Activated CD4-positive, alpha-beta T cell treated with anti-CD3 and anti-CD28 coated beads for 36 hours (primary cell): ENCODE data around the gene TULP1. TPM values are rescaled to one million over a fixed set of nuclear protein-coding genes. Genes with fewer than 3 reads are reported as not detected.

ENCODE experiments used
- ATAC-seq: fragments of 200-7000 bp; cut with Tn5 transposase; one replicate; pipeline ENCODE4 v1.10.0; 2021; ENCODE audit warnings: mild to moderate bottlenecking, moderate library complexity
- CTCF ChIA-PET: fragments of 350-600 bp; sonication (Branson Sonifier 250); formaldehyde crosslinking; loops from one replicate; lab custom pipeline; 2021; ENCODE audit warnings: antibody characterized with exemption; lab: Charles Lee
- POLR2A ChIA-PET: fragments of 350-600 bp; sonication (Branson Sonifier 250); formaldehyde crosslinking; loops from one replicate; lab custom pipeline; 2021; ENCODE audit warnings: antibody characterized with exemption, inconsistent platforms; lab: Charles Lee
- DNase-seq: peaks from one replicate; pipeline ENCODE4 v3.0.0-alpha.2; 2020
- H3K27ac Mint-ChIP-seq: one replicate; pipeline ENCODE4 v1.8.0; 2021; ENCODE audit warnings: mixed read lengths
- H3K27me3 Mint-ChIP-seq: one replicate; pipeline ENCODE4 v1.8.0; 2021; ENCODE audit warnings: mixed read lengths
- H3K36me3 Mint-ChIP-seq: one replicate; pipeline ENCODE4 v1.8.0; 2021; ENCODE audit warnings: low read depth, mixed read lengths
- H3K4me1 Mint-ChIP-seq: one replicate; pipeline ENCODE4 v1.8.0; 2021; ENCODE audit warnings: mixed read lengths
- H3K4me3 Mint-ChIP-seq: one replicate; pipeline ENCODE4 v1.8.0; 2021; ENCODE audit warnings: mild to moderate bottlenecking, moderate library complexity, mixed read lengths
- H3K9me3 Mint-ChIP-seq: one replicate; pipeline ENCODE4 v1.8.0; 2021; ENCODE audit warnings: low read depth, mixed read lengths
- intact Hi-C, 2 experiments: fragments of 100-400 bp; cut with DNase I in 1 of 2; cut with micrococcal nuclease in 1 of 2; formaldehyde crosslinking; loops; one replicate each; pipeline versions ENCODE4 v1.14.2 to v1.15.1; 2022 to 2024; cut with DNase I, micrococcal nuclease
- total RNA-seq, 2 experiments: library from RNA; stranded (reverse); gene quantifications; one replicate each; pipeline ENCODE4 v1.2.3, GENCODE V29; 2021

TULP1 gene
- total RNA-seq, 2 experiments from 2014 or later = not detected

GRCh38 chr6:35489995-35490791 lies 22.5 kb downstream of the TULP1 start:
- CTCF ChIA-PET = interaction anchor here (0.5 to 1.9 kb wide), 4 partner anchors 16 to 166 kb away, joined by 3 to 6 read pairs (median 4); no protein-coding TSS in a partner anchor
- DNase-seq = no peak
- no peak overlapping the region for H3K27ac Mint-ChIP-seq
- no peak overlapping the region for H3K4me3 Mint-ChIP-seq
- no peaks in the 10 kb centered on the region for H3K27me3 Mint-ChIP-seq
- intact Hi-C loops = no loop called here
- ATAC-seq = no peak
- no peaks in the 10 kb centered on the region for H3K36me3 Mint-ChIP-seq
- H3K9me3 Mint-ChIP-seq = no peaks in the 10 kb centered on the region
- peaks cover 10% of the 10 kb centered on the region for H3K4me1 Mint-ChIP-seq
- POLR2A ChIA-PET = no interaction called here

DNA sequence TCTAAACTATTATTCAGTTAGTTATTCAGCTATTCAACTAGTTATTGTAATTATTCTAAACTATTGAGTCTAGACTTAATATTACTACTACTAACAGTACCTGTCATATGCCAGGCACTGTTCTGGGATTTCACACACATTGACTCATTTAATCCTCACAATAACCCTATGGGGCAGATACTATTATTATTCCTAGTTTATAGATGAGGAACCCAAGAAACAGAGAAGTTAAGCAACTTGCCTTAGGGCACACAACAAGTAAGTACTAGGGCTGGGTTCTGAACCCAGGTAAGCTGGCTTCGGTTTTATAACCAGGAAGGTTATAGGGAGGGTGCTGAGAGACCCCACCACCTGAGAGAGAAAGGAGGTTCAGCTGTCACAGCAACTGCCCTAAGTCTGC lies 23.6 kb downstream of the TULP1 start:
- DNase-seq = no peak
- ChIA-PET CTCF (interaction anchor here (1.0 to 1.9 kb wide), 2 partner anchors 17 to 71 kb away, joined by 3 to 4 read pairs; no protein-coding TSS in a partner anchor), POLR2A (no interaction called here)
- no peaks in the 10 kb centered on the region for H3K36me3 Mint-ChIP-seq
- no peak for ATAC-seq
- H3K9me3 Mint-ChIP-seq = no peaks in the 10 kb centered on the region
- no peak overlapping the region for H3K27ac Mint-ChIP-seq
- intact Hi-C loops = no loop called here
- H3K27me3 Mint-ChIP-seq = no peaks in the 10 kb centered on the region
- H3K4me1 Mint-ChIP-seq = peaks cover 9% of the 10 kb centered on the region
- no peak overlapping the region for H3K4me3 Mint-ChIP-seq

- intact Hi-C loops = no loop called here
- ChIA-PET POLR2A (no interaction called here), CTCF (interaction anchor here (1.0 kb wide), 1 partner anchor 70 kb away, joined by 3 read pairs; no protein-coding TSS in a partner anchor)
- Mint-ChIP-seq H3K27ac (no peak overlapping the region), H3K4me3 (no peak overlapping the region), H3K27me3 (no peaks in the 10 kb centered on the region), H3K9me3 (no peaks in the 10 kb centered on the region), H3K36me3 (no peaks in the 10 kb centered on the region), H3K4me1 (peaks cover 6% of the 10 kb centered on the region)
- ATAC-seq = no peak
- DNase-seq = no peak
Measured at GRCh38 chr6:35488517-35488862, 24.2 kb downstream of the TULP1 start.

GRCh38 chr6:35487658-35488516 lies 24.8 kb downstream of the TULP1 start:
- no peaks in the 10 kb centered on the region for H3K27me3 Mint-ChIP-seq
- ATAC-seq = peak; percentile 36

DNA sequence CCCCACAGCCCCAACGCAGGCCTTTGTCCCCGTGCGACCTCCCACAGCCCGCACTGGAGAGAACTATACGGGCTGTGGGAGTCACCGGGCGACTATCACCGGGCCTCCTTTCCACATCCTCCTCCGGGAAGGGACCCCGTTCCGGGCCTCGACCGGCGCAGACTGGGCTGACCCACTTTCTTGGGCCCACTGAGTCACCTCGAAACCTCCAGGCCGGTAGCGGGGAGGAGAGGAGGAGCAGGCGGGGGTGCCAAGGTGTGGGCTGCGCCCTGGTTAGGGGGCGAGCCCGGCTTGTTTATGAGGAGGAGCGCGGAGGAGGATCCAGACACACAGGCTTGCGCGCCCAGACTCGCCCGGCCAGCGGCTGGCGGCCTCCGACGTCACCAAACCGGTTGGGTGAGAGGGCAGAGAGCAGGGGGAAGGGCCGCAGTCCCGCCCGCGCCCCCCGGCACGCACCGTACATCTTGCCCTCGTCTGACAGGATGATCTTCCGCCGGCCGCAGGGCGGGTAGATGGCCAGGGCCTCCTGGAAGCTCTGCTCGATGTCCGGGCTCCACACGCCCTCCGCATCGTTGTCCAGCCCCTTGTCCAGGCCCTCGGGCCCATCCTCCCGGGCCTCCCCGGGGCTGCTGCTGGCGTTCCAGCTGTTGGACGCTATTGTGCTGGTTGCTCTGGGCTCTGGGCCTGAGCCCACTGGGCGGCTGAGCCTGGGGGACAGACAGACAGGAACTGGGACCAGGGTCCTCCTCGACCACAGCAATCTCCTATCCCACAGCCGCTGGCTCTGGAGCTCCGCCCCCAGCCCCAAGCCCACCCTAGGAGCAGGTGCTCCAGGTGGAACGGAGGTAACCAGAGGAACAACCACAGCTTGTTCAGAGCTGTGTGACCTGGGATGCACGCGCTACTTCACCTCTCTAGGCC lies 26.4 kb downstream of the TULP1 start:
- H3K4me3 Mint-ChIP-seq = no peak overlapping the region
- POLR2A ChIA-PET = interaction anchor here (1.0 kb wide), 1 partner anchor 15 kb away, joined by 3 read pairs; no protein-coding TSS in a partner anchor
- CTCF ChIA-PET = no interaction called here
- intact Hi-C loops = no loop called here
- H3K36me3 Mint-ChIP-seq = no peaks in the 10 kb centered on the region
- no peaks in the 10 kb centered on the region for H3K9me3 Mint-ChIP-seq
- no peak overlapping the region for H3K27ac Mint-ChIP-seq
- DNase-seq (no peak), ATAC-seq (no peak)
- H3K27me3 Mint-ChIP-seq = no peaks in the 10 kb centered on the region
- peaks cover 6% of the 10 kb centered on the region for H3K4me1 Mint-ChIP-seq

More at GRCh38 chr6:35487658-35488516, 24.8 kb downstream of the TULP1 start:
- intact Hi-C loops = no loop called here
- Mint-ChIP-seq H3K27ac (no peak overlapping the region), H3K36me3 (no peaks in the 10 kb centered on the region), H3K4me1 (peaks cover 6% of the 10 kb centered on the region), H3K9me3 (no peaks in the 10 kb centered on the region), H3K4me3 (no peak overlapping the region)
- CTCF ChIA-PET = interaction anchor here (0.5 kb wide), 1 partner anchor 146 kb away, joined by 3 read pairs; no protein-coding TSS in a partner anchor
- POLR2A ChIA-PET = no interaction called here
- DNase-seq = no peak

DNA sequence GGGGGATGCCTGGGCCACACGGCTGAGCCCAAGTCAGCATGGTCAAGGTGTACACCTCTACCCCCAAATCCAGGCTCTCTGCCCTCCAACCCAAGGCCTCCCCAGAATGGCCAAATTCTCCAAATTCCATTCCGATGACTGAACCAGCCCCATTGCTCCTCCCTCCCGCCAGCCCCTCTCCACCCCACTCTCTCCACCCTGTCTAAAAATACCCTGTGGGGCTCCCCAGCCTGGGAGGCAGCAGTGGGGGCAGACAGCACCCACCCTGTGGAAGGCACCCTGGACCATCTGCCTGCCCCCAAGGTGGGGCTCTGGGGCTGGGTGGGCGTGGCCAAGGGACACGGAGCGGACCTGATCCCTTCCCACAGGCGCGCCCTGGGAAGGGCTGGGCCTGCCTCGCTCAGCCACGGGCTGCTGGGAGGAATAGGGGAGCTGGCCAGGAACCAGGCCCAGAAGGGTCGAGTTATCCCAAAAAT lies 27.3 kb downstream of the TULP1 start:
- POLR2A ChIA-PET = no interaction called here
- DNase-seq (no peak), ATAC-seq (no peak)
- Mint-ChIP-seq H3K36me3 (no peaks in the 10 kb centered on the region), H3K9me3 (no peaks in the 10 kb centered on the region), H3K4me1 (peaks cover 6% of the 10 kb centered on the region), H3K27me3 (no peaks in the 10 kb centered on the region), H3K4me3 (no peak overlapping the region), H3K27ac (no peak overlapping the region)
- intact Hi-C loops = no loop called here
- CTCF ChIA-PET = no interaction called here

DNA sequence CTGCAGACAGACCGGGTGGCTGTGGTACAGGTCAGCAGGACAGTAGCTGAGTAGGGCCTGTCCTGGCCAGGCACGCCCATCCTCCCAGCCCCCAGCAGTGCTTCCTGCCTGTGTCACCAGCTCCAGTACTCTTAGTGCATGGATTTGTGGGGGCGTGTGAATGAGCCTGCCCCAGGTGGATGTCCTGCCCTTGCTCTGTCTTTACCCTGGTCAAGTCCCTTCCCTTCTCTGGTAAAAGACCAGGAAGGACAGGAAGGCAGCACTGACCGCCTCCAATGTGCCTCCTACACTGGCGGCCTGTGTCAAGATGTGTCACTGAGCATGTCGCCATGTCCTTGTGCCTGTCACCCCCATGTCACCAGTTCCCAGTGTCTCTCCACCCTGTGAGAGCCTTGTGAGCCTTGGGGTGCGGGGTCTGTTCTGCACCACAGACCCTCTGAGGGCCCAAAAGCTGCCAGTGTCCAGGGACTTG lies 27.7 kb downstream of the TULP1 start:
- Mint-ChIP-seq H3K4me3 (no peak overlapping the region), H3K9me3 (no peaks in the 10 kb centered on the region), H3K4me1 (peaks cover 6% of the 10 kb centered on the region), H3K36me3 (no peaks in the 10 kb centered on the region), H3K27me3 (no peaks in the 10 kb centered on the region), H3K27ac (no peak overlapping the region)
- ATAC-seq (no peak), DNase-seq (no peak)
- ChIA-PET POLR2A (interaction anchor here (0.8 kb wide), 1 partner anchor 11 kb away, joined by 4 read pairs; no protein-coding TSS in a partner anchor), CTCF (no interaction called here)
- intact Hi-C loops = no loop called here

DNA sequence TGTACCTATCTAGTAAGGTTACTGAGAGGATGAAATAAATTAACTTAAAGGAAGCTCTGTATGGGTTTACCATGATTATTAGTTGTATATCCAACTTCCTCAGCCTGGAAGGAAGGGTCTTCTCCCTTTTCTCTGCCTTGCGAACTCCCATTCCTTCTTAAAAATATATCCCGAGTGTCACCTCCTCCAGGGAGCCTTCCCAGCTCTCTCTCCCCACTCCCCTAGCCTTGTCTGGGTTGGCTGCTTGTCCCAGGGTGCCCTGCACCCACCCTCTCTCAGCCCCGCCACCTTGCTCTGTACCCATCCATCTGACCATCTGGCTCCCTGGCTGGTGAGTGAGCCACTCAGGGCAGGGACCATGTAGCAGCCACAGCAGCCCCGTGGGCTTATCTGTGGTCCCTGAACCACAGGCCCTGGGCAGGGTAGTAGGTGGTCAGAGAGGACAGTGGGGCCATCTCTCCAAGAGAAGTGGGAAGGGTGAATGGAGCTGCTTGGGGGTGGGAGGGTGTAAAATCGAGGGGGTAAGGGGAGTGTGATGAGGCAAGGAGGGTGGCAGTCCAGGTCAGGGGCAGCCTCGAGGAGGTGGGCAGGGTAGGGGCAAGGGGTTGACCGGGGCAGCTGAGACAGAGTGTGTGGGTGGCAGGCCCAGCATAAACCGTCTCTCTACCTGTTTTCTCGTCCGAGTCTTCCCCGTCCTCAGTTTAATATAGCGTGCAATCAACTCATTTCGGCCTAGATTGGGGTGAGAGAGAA lies 28.6 kb downstream of the TULP1 start:
- ATAC-seq = no peak
- Mint-ChIP-seq H3K4me1 (peaks cover 6% of the 10 kb centered on the region), H3K9me3 (no peaks in the 10 kb centered on the region), H3K4me3 (no peak overlapping the region), H3K36me3 (no peaks in the 10 kb centered on the region), H3K27ac (no peak overlapping the region), H3K27me3 (no peaks in the 10 kb centered on the region)
- DNase-seq = no peak
- CTCF ChIA-PET = interaction anchor here (0.6 to 0.7 kb wide), 2 partner anchors 13 to 190 kb away, joined by 3 to 4 read pairs; no protein-coding TSS in a partner anchor
- intact Hi-C loops = no loop called here
- POLR2A ChIA-PET = interaction anchor here (0.8 kb wide), 1 partner anchor 10 kb away, joined by 4 read pairs; no protein-coding TSS in a partner anchor

DNA sequence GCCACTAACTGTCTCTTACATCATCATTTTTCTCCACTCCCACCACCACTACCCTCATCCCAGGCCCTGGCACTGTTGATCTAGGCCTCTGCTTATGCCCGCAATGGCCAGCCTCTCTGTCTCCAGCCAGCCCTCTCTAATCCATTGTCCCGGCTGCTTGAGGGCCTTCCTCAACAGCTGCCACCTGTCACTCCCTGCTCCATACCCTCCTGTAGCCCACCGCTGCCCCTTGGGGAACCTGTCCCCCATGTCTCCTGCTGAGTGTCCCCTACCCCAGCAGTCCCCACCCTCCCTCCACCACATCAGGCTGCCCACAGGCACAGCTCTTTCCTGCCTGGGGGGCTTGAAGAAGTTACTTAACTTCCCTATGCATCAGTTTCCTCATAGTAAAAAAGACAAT lies 29.2 kb downstream of the TULP1 start:
- H3K36me3 Mint-ChIP-seq = no peaks in the 10 kb centered on the region
- POLR2A ChIA-PET = no interaction called here
- intact Hi-C loops = no loop called here
- CTCF ChIA-PET = interaction anchor here (0.6 to 1.1 kb wide), 2 partner anchors 34 to 189 kb away, joined by 3 read pairs; no protein-coding TSS in a partner anchor
- no peaks in the 10 kb centered on the region for H3K9me3 Mint-ChIP-seq
- H3K4me1 Mint-ChIP-seq = peaks cover 6% of the 10 kb centered on the region
- DNase-seq (no peak), ATAC-seq (no peak)
- no peak overlapping the region for H3K4me3 Mint-ChIP-seq
- H3K27me3 Mint-ChIP-seq = no peaks in the 10 kb centered on the region
- no peak overlapping the region for H3K27ac Mint-ChIP-seq

GRCh38 chr6:35483062-35483461 lies 29.6 kb downstream of the TULP1 start:
- CTCF ChIA-PET = interaction anchor here (1.0 to 1.3 kb wide), 3 partner anchors 10 to 253 kb away, joined by 3 to 6 read pairs (median 3); no protein-coding TSS in a partner anchor
- POLR2A ChIA-PET = interaction anchor here (0.7 kb wide), 1 partner anchor 12 kb away, joined by 4 read pairs; no protein-coding TSS in a partner anchor
- no peaks in the 10 kb centered on the region for H3K27me3 Mint-ChIP-seq
- H3K36me3 Mint-ChIP-seq = no peaks in the 10 kb centered on the region
- no peaks in the 10 kb centered on the region for H3K9me3 Mint-ChIP-seq
- ATAC-seq = no peak
- no peak for DNase-seq
- H3K27ac Mint-ChIP-seq = no peak overlapping the region
- H3K4me1 Mint-ChIP-seq = peaks cover 4% of the 10 kb centered on the region
- intact Hi-C loops = no loop called here
- H3K4me3 Mint-ChIP-seq = no peak overlapping the region
